ENCODE results near the gene RSRP1. TPM values are rescaled to one million over a fixed set of nuclear protein-coding genes. Genes with fewer than 3 reads are reported as not detected.

The RSRP1 gene
- total RNA-seq, 1 donor from 2014 or later: 48.6 TPM

DNA sequence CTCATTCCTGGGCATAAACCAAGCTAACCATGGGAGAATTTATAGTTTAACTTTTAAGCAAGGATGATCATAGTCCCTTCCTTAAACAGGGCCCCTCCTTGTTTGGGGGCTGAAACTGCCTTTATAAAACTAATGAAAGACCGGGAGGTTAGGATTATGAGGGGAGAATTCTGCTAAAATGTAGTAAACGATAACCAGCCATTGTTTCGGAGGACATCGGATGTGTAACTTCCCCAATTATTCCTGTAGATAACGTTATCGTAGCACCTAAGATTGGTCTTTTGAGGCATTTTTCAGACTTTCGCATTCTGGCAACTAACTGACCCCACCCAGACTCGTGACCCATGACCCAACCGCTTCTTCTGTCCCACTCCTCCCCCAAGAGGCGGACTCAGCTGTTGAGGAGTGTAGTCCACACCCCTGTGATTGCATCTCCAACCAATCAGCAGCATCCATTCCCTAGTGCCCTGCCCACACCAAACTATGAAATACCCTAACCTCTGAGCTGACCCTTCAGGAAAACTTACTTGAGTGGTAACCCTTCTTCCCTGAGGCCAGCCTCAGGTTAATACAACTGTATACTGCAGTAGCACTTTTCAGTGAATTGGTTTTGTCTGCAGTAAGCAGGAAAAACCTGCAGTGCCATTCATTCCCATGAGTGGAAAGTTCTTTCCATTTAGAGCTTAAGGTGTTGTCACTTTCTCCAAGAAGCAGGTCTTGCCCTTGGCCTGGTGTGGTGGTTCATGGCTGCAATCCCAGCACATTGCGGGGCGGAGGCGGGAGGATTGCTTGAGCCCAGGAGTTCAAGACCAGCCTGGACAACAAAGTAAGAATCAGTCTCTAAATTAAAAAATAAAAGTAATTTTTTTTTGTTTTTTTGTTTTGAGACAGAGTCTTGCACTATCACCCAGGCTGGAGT lies 14.1 kb downstream of the RSRP1 start:
- TF ChIP-seq, protein P1, sequence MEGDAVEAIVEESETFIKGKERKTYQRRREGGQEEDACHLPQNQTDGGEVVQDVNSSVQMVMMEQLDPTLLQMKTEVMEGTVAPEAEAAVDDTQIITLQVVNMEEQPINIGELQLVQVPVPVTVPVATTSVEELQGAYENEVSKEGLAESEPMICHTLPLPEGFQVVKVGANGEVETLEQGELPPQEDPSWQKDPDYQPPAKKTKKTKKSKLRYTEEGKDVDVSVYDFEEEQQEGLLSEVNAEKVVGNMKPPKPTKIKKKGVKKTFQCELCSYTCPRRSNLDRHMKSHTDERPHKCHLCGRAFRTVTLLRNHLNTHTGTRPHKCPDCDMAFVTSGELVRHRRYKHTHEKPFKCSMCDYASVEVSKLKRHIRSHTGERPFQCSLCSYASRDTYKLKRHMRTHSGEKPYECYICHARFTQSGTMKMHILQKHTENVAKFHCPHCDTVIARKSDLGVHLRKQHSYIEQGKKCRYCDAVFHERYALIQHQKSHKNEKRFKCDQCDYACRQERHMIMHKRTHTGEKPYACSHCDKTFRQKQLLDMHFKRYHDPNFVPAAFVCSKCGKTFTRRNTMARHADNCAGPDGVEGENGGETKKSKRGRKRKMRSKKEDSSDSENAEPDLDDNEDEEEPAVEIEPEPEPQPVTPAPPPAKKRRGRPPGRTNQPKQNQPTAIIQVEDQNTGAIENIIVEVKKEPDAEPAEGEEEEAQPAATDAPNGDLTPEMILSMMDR (IDR thresholded peaks at IDR 0.05; ENCODE audit: insufficient read depth, low read length, poor library complexity, severe bottlenecking): no peak
- Histone ChIP-seq H3K27me3 (ENCODE audit: control insufficient read depth, insufficient read depth, low read length) (no peaks in the 10 kb centered on the region), H3K36me3 (ENCODE audit: control insufficient read depth, insufficient read depth, low read length) (no peaks in the 10 kb centered on the region), H3K4me3 (ENCODE audit: low read depth, low read length) (peak overlapping the region; percentile 88)
- peak; percentile 56 for DNase-seq (ENCODE audit: low read depth)

- Histone ChIP-seq H3K4me3 (ENCODE audit: low read depth, low read length) (peak within 1 kb of the TSS; percentile 88), H3K27me3 (ENCODE audit: control insufficient read depth, insufficient read depth, low read length) (no peaks in the 10 kb centered on the region), H3K36me3 (ENCODE audit: control insufficient read depth, insufficient read depth, low read length) (no peaks in the 10 kb centered on the region)
- TF ChIP-seq, protein P1 (IDR thresholded peaks at IDR 0.05; ENCODE audit: insufficient read depth, low read length, poor library complexity, severe bottlenecking): no peak
- DNase-seq (ENCODE audit: low read depth): peak; percentile 75
These were observed 15.0 kb downstream of the RSRP1 start, which contains the start of gene SYF2 for GRCh38 chr1:25232027-25232865. TSS of gene SYF2 (minus strand) at chr1:25232502. CDS start at chr1:25232467, 35 bp downstream.

DNA sequence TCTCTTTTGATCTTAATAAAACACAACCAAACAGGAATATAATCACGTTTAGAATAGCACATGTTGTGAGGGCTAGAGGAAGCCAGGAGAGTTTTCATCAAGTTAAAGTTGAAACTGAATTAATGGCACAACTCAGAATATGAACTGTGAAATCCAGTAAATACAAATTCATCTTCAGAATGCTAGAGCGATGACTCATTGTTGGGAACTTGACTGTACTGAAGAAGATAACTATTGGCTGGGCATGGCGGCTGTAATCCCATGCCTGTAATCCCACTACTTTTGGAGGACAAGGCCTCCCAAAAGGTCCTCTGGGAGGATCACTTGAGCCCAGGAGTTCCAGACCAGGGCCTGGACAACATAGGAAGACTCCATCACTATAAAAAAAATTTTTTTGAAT lies 23.8 kb downstream of the RSRP1 start:
- TF ChIP-seq, protein P1 (IDR thresholded peaks at IDR 0.05; ENCODE audit: insufficient read depth, low read length, poor library complexity, severe bottlenecking): no peak
- Histone ChIP-seq H3K27me3 (ENCODE audit: control insufficient read depth, insufficient read depth, low read length) (no peaks in the 10 kb centered on the region), H3K36me3 (ENCODE audit: control insufficient read depth, insufficient read depth, low read length) (no peaks in the 10 kb centered on the region), H3K4me3 (ENCODE audit: low read depth, low read length) (no peak overlapping the region)
- no peak for DNase-seq (ENCODE audit: low read depth)

- TF ChIP-seq, protein P1 (IDR thresholded peaks at IDR 0.05; ENCODE audit: insufficient read depth, low read length, poor library complexity, severe bottlenecking): no peak
- Histone ChIP-seq H3K27me3 (ENCODE audit: control insufficient read depth, insufficient read depth, low read length) (no peaks in the 10 kb centered on the region), H3K36me3 (ENCODE audit: control insufficient read depth, insufficient read depth, low read length) (no peaks in the 10 kb centered on the region), H3K4me3 (ENCODE audit: low read depth, low read length) (no peak overlapping the region)
- DNase-seq (ENCODE audit: low read depth): no peak
These were observed 24.6 kb downstream of the RSRP1 start for GRCh38 chr1:25222606-25223005.

DNA sequence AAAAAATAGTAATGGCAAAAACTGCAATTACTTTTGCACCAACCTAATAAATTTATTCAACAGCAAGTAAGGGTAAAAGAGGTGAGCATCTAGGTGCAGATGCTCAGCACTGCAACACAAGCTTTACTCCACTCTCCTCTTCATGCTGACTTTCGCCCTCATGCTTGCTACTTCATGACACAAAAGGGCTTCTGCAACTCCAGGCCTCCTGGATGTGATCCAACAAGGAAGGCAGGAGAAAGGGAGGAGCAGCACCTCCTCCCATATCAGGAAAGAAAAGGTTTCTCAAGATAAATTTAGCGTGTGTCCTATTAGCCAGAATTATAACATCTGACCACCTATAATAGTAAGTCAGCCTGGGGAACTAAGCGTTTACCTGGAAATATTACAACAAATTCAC lies 26.6 kb downstream of the RSRP1 start:
- no peak for DNase-seq (ENCODE audit: low read depth)
- TF ChIP-seq, protein P1 (IDR thresholded peaks at IDR 0.05; ENCODE audit: insufficient read depth, low read length, poor library complexity, severe bottlenecking): no peak
- H3K36me3 ChIP-seq (ENCODE audit: control insufficient read depth, insufficient read depth, low read length): no peaks in the 10 kb centered on the region
- no peak overlapping the region for H3K4me3 ChIP-seq (ENCODE audit: low read depth, low read length)
- no peaks in the 10 kb centered on the region for H3K27me3 ChIP-seq (ENCODE audit: control insufficient read depth, insufficient read depth, low read length)
